Endothelial cell of umbilical vein (primary cell): ENCODE measurements around the gene TUSC2.

Experiments used
- CTCF ChIP-seq, 2 donors: IDR thresholded peaks; 1 replicate in 1 of 2; 2 replicates in 1 of 2; pipeline ENCODE4 v1.5.1; 2011; ENCODE audit warnings: low read length in 2 of 2, mild to moderate bottlenecking in 2 of 2, moderate library complexity in 2 of 2, control low read depth in 1 of 2, inconsistent platforms in 1 of 2, low read depth in 1 of 2; ENCODE audit not compliant: insufficient read depth in 1 of 2; ENCODE audit errors: extremely low read depth in 1 of 2
- EZH2 ChIP-seq: IDR thresholded peaks from 2 replicates; pipeline ENCODE4 v1.6.1; 2012; ENCODE audit warnings: borderline replicate concordance, low read depth, mild to moderate bottlenecking, moderate library complexity, low read length, inconsistent platforms; ENCODE audit not compliant: severe bottlenecking
- FOS ChIP-seq: IDR thresholded peaks from 2 replicates; pipeline ENCODE4 v1.6.1; 2011; ENCODE audit warnings: mild to moderate bottlenecking, low read length, moderate library complexity, borderline replicate concordance; ENCODE audit not compliant: insufficient read depth
- GATA2 ChIP-seq: IDR thresholded peaks from 2 replicates; pipeline ENCODE4 v1.7.0; 2011; ENCODE audit warnings: low read depth, mild to moderate bottlenecking, moderate library complexity, mixed read lengths, low read length; ENCODE audit not compliant: insufficient read length, insufficient read depth
- MYC ChIP-seq: IDR thresholded peaks from one replicate; pipeline ENCODE4 v1.6.1; 2011; ENCODE audit warnings: mild to moderate bottlenecking, low read depth, low read length
- POLR2A ChIP-seq: IDR thresholded peaks from 2 replicates; pipeline ENCODE4 v1.6.1; 2012; ENCODE audit warnings: low read depth, mild to moderate bottlenecking, control low read depth, low read length
- POLR2AphosphoS5 ChIP-seq: IDR thresholded peaks from 2 replicates; pipeline ENCODE4 v1.6.1; 2012; ENCODE audit warnings: low read depth, mild to moderate bottlenecking, control low read depth, low read length, moderate library complexity; ENCODE audit not compliant: insufficient read depth

DNA sequence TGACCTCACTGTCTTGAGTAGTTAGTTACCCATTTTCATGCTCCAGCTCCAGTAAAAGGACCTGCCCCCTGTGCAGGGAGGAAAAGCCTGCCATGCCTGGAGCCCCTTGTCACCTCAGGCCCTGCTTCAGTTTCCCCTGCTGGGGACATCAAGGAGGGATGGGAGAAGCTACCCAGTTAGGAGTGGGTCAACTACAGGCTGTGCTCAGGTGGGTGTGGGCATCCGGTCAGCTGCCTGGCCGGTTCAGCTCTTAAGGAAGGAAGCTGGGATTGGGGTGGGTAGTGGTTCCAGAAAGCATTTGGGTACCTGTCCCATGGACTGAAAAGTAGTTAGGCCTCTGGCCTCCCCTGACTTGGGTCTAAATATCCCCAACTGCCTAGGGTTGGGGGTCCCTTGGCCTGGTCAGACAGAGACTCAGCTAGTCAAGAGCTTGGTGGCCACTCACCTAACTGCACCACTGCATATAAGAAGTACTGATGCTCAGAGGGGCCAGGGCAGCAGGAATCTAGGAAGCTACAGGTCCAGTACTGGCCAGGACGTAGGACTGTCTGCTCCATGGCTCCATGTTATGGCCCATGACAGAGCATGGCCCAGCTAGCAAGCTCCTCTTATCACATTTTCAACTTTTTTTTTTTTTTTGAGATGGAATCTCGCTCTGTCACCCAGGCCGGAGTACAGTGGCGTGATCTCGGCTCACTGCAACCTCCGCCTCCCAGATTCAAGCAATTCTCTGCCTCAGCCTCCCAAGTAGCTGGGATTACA is 48.6 kb downstream of the TUSC2 start:
- TF ChIP-seq CTCF (IDR thresholded peaks at IDR 0.05; ENCODE audit: extremely low read depth in 1 of 2, insufficient read depth in 1 of 2, low read depth in 1 of 2, low read length in 2 of 2) (no peak), FOS (no peak), POLR2AphosphoS5 (no peak), EZH2 (no peak), GATA2 (no peak), MYC (no peak), POLR2A (no peak)
